Jurkat, Clone E6-1 (cell line): Measurements from ENCODE around the gene ZBTB16.
A peak's percentile ranks its signal among the peaks of the same experiment; 100 is the strongest.

ENCODE experiments used
- DNase-seq: peaks from one replicate; pipeline ENCODE4 v3.0.0-alpha.2; 2011; ENCODE audit warnings: low read depth, low spot score
- H3K4me3 ChIP-seq: 2 replicates; pipeline ENCODE4 v1.5.1; 2011; ENCODE audit warnings: mild to moderate bottlenecking, low read length, control low read depth, moderate library complexity

Gene ZBTB16

DNA sequence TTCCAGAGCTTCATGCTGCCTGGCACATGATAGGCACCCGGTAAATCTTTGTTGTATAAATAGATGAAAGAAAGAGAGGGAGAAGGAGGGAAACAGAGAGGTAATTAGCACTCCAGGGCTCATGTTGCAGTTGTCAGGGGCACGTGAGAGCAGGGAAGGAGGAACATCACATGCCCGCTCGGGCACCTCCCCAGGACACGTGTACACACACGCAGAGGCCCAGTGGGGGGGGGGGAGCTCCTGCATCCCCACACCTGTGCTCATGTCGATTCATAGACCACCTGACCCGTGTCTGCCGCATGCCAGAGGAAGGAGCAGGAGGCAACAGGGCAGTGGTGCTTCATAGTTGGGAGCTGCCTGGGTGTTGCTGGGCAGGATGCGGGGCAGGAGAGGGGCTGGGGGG lies 199.6 kb downstream of the ZBTB16 start:
- H3K4me3 ChIP-seq = no peak overlapping the region
- no peak for DNase-seq

- DNase-seq = no peak
Measured at GRCh38 chr11:114259551-114259983, 200.1 kb downstream of the ZBTB16 start.

GRCh38 chr11:114260077-114260476 lies 200.6 kb downstream of the ZBTB16 start:
- no peak for DNase-seq

More at GRCh38 chr11:114259551-114259983, 200.1 kb downstream of the ZBTB16 start:
- H3K4me3 ChIP-seq = no peak overlapping the region

GRCh38 chr11:114260483-114260882 lies 201.0 kb downstream of the ZBTB16 start:
- DNase-seq = no peak
- no peak overlapping the region for H3K4me3 ChIP-seq

More at GRCh38 chr11:114260077-114260476, 200.6 kb downstream of the ZBTB16 start:
- H3K4me3 ChIP-seq = no peak overlapping the region

DNA sequence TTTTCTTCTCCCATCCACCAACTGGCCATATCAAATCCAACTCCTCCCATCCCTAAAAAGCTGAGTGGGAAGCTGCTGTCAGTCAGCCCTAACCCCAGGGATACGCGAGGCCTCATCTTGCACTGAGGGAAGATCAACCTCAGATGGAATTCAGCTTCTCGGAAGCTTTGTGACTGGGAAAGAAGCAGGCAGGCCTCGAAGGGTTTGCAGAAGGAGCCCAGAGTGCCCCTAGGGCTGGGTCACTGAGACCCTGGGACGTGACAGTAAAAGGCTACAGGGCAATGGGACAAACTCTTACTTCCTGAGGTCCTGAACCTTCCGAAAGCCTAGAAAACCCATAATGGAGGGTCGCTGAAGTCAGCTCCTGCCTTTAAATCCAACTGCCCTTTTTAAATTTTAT lies 202.3 kb downstream of the ZBTB16 start:
- DNase-seq = no peak
- H3K4me3 ChIP-seq = no peak overlapping the region

DNA sequence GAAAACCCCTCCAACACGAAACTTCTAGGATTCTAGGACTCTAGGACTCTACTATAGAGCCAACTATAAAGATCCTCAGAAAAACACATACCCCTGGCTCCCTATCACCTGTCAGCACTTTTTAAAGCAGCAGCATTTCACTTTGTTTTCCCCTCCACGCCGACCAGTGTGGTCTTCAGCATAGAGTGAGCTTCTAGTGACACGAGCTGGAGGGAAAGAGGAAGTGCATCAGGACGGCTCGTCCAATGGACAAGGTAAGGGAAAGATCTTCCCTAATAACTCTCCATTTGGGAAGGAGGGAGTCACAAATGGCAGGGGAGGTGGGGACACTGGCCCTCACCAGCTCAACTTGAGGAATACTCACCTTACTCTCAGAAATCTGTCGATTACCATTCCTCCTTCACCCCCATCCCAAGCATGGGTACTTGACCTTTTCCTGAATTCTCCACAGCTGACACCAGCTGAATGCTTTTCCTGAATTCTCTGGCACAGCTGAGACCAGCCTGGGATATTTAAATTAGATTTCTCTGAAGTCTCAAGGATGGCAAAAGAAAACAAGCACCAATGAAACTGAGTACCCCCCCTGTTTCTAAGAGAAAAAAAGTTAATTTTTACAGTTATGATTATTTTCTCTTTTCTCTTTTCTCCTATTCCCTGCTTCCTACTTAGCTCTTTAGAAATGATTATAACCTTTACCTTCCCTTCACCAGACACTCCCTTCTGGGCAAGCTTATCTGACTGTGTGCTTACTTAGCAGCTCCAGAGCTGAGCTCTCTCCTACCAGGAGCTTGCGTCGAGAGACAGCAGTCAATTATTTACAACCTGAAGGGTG lies 203.4 kb downstream of the ZBTB16 start:
- peak; percentile 35 for DNase-seq

DNA sequence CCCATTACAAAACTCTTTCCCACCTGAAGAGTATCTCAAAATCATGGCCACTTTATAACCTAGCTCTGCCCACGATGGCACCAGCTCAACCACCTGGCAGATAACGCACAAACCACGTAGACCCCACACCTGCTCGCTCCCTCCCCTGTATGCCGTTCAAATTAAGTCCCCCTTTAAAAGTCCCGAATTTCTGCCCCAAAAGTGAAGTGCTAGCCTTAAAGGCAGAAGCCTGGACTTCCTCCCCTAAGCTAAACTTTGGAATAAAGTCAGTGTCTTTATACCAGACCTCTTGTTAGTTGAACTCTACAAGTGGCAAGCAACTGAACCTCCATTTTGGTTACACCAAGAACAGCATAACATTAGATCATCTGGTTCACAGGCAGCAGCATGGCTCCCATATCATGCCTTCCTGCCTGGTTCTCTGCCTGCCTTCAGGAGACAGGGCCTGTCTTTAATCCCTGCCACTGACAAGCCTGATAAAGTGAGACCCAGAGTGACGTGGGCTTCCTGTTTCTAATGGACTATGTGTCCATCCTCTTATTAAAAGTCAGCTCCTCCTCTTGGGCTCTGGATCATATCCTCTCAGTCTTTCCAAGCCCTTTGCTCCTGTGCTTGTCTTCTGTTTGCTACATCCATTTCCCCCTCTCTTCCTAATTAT lies 204.1 kb downstream of the ZBTB16 start:
- DNase-seq = no peak
- H3K4me3 ChIP-seq = no peak overlapping the region

More for the DNA sequence above, 203.4 kb downstream of the ZBTB16 start:
- no peak overlapping the region for H3K4me3 ChIP-seq

DNA sequence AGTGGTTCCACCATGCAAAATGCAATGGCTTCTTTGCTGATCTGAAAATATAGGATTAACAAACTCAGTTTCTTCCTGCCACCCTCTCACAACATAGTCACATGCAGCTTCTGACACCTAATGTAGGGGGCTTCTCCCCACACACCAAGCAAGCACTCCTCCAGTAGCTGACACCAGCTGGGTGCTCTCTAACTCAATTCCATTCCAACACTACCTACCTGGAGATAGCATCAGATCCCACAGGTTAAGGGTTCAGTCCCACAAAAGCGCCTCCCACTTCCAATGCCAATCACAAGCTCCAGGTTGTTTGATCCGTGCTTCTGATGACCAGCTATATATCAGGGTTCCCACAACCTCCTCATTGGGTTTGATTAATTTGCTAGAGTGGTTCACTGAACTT lies 204.9 kb downstream of the ZBTB16 start:
- H3K4me3 ChIP-seq = no peak overlapping the region
- no peak for DNase-seq

DNA sequence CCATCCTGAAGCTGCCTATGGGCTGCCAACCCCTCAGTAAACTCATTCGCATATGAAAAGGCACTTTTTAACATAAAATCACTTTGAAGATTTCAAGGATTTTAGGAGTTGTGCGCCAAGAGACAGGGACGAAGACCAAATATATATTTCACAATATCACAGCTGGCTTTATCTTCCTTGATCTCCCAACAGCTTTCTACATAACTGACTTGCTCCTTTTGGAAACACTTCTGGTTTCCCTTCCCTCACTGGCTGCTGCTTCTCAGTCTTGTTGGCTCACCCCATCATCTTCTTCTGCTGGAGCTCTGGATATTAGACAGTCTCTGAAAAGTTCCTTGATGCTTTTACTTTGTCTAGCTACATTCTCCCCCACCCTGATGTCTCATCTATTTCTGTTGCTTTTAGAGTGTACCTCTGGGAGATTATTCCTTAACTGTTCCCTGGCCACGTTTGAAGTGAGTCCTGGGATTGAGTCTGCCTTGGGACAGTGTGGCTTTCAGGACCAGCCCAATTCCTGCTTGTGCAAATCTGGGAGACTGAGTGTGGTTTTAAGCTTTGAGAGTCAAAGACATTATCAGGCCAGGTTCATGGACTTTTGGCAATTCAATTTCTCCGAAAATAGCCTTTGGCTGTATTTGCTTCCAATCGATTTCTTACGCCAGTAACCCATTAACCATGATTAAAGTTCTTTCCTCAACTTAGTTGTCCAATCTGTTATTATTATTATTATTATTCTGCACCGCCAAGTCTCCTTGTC lies 205.8 kb downstream of the ZBTB16 start:
- H3K4me3 ChIP-seq = no peak overlapping the region
- DNase-seq = no peak

GRCh38 chr11:114269498-114269897 lies 210.0 kb downstream of the ZBTB16 start:
- no peak for DNase-seq
- H3K4me3 ChIP-seq = no peak overlapping the region

DNA sequence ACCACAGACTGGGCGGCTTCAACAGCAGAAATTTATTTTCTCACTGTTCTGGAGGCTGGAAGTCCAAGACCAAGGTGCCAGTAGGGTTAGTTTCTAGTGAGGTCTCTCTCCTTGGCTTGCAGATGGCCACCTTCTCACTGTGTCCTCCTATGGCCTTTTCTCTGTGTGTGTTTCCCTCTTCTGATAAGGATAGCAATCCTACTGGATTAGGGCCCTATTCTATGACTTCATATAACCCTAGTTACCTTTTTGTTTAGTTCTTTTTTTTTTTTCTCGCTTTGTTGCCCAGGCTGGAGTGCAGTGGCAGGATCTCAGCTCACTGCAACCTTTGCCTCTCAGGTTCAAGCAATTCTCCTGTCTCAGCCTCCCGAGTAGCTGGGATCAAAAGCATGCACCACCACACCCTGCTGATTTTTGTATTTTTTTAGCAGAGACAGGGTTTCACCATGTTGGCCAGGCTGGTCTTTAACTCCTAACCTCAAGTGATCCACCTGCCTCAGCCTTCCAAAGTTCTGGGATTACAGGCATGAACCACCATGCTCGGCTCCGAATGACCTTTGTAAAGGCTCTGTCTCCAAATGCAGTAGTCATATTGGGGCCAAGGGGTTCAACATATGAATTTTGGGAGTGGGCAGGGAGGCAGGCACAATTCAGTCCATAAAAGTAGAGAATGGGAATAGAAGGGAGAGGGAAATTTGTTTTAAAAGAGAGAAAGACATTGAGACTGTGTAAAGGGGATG lies 211.2 kb downstream of the ZBTB16 start:
- DNase-seq = no peak
- no peak overlapping the region for H3K4me3 ChIP-seq

GRCh38 chr11:114271316-114271715 lies 211.8 kb downstream of the ZBTB16 start:
- DNase-seq = no peak
- H3K4me3 ChIP-seq = no peak overlapping the region

DNA sequence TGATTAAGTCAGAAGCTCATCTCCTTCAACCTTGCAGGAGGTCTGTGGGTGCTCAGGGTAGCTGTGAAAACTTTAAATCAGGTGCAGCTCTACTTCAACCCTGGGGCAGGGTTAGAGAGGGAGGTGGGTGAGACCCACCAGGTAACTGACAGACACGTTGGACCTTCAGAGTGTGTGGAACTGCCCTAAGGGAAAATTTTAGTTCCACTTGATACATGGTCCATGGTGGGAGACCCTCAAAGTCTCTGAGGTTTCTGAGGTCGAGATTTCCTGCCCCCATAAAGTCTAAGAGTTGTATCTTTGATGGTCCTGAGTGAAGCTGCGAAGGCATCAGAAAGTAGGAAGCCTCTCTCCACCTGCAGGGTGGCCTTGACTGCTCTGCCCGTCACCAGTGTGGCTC lies 212.8 kb downstream of the ZBTB16 start:
- DNase-seq = no peak
- no peak overlapping the region for H3K4me3 ChIP-seq

DNA sequence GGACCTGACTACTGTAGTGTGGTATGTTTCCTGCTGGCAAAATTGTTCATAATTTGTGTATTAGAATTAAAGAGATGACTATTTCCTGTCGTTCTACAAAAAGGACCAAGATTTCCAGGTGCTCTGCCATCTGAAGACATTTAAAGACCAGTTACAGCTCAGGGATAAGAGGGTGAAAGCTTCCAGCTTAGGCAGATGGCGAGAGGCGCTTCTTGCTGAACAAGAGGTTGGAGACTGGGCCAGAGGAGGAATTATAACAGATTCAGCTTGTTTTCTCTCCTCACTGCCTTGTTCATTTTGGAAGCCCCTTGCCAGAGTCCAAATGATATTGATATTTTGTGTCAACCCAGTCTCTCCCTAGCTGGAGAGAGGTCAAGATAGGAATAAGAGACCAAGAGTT lies 213.6 kb downstream of the ZBTB16 start:
- no peak overlapping the region for H3K4me3 ChIP-seq
- DNase-seq = no peak

- no peak for DNase-seq
- no peak overlapping the region for H3K4me3 ChIP-seq
Measured at GRCh38 chr11:114273890-114274635, 214.6 kb downstream of the ZBTB16 start.

DNA sequence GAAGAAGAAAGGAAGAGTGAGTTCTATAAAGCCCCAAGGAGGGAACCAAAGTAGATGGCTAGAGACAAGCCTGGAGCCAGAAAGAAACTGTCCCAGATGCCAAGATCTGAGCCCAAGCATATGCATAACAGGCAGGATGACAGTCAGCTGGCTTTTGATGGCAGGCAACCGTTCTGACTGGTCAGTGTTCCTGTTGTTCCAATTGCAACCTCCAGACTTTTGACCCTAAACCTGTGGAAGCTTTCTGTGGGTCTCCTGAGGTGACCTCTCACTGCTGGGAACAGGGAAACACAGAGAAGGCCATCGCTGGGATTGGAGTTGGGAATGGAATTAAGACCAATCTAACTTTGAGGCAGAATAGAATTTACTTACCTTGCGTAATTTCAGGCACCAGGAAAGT lies 215.1 kb downstream of the ZBTB16 start:
- no peak overlapping the region for H3K4me3 ChIP-seq

GRCh38 chr11:114275280-114275679 lies 215.8 kb downstream of the ZBTB16 start:
- DNase-seq = no peak
- no peak overlapping the region for H3K4me3 ChIP-seq

More for the DNA sequence above, 215.1 kb downstream of the ZBTB16 start:
- no peak for DNase-seq

DNA sequence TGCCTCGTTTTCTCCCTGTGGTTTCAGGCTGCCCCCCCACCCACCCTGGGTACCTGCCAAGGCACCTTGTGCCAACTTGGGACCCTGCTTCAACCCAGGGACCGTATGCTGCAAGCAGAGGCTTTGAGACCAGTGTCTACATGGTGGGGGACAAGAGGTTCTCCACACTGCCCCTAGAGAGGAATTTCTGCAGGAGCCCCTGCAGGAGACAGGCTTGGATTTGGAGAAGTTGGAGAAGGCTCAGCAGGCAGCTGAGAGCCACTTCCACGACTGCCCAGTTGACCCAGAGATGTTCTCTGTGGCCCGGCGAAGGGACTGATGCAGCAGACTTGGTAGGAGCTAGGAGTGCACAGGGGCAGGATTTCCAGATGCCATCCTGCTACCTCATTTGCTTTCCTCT lies 216.6 kb downstream of the ZBTB16 start:
- no peak overlapping the region for H3K4me3 ChIP-seq
- no peak for DNase-seq
